ENCODE measurements around the gene DTWD2. TPM values are rescaled to one million over a fixed set of nuclear protein-coding genes. Genes with fewer than 3 reads are reported as not detected.

Gene DTWD2
- total RNA-seq, 6 experiments from 2014 or later, result 3.7 to 13.4 (median 7.0) TPM

GRCh38 chr5:118793652-118794051 is 194.7 kb downstream of the DTWD2 start:
- Histone ChIP-seq H3K27me3 (no peaks in the 10 kb centered on the region), H3K36me3 (no peaks in the 10 kb centered on the region), H3K4me3 (no peak overlapping the region), H3K27ac (no peak overlapping the region), H3K4me1 (peaks cover 0 to 4% (median 0%) of the 10 kb centered on the region in 4 donors), H3K9me3 (no peaks in the 10 kb centered on the region)
- WGBS (ENCODE audit: insufficient coverage, low coverage, low lambda C conversion rate, missing lambda C conversion rate), result 15% methylated on average over 2 of the region's 2 CpGs
- ATAC-seq (peak in 1 of 4 donors; percentile 33), DNase-seq (peak in 1 of 3 donors; percentile 54)
- intact Hi-C loops (cut with DNase I), result no loop called here
- TF ChIP-seq POLR2A (IDR thresholded peaks at IDR 0.05) (no peak), CTCF (IDR thresholded peaks at IDR 0.05) (no peak)

GRCh38 chr5:118793091-118793490 is 195.3 kb downstream of the DTWD2 start:
- no peak for TF ChIP-seq CTCF (IDR thresholded peaks at IDR 0.05)
- no peak for TF ChIP-seq POLR2A (IDR thresholded peaks at IDR 0.05)
- Histone ChIP-seq H3K4me1 (peaks cover 0 to 4% (median 0%) of the 10 kb centered on the region in 4 donors), H3K27ac (no peak overlapping the region), H3K36me3 (no peaks in the 10 kb centered on the region), H3K9me3 (no peaks in the 10 kb centered on the region), H3K27me3 (no peaks in the 10 kb centered on the region), H3K4me3 (no peak overlapping the region)
- ATAC-seq, result no peak
- WGBS (ENCODE audit: insufficient coverage, low coverage, low lambda C conversion rate, missing lambda C conversion rate), result 41% methylated on average over 2 of the region's 3 CpGs
- intact Hi-C loops (cut with DNase I), result no loop called here
- no peak for DNase-seq

GRCh38 chr5:118791926-118792734 is 196.2 kb downstream of the DTWD2 start:
- H3K36me3 ChIP-seq, result no peaks in the 10 kb centered on the region
- no peak overlapping the region for H3K27ac ChIP-seq
- WGBS (ENCODE audit: insufficient coverage, low coverage, low lambda C conversion rate, missing lambda C conversion rate), result 23% methylated on average over 7 of the region's 7 CpGs
- intact Hi-C loops (cut with DNase I), result no loop called here
- ATAC-seq (peak; percentile 98 to 99 (median 99)), DNase-seq (peak in 1 of 3 donors; percentile 52)
- H3K4me3 ChIP-seq, result peak overlapping the region; percentile 3 to 31 (median 29)
- peaks cover 0 to 4% (median 0%) of the 10 kb centered on the region in 4 donors for H3K4me1 ChIP-seq
- no peaks in the 10 kb centered on the region for H3K27me3 ChIP-seq
- no peak for TF ChIP-seq POLR2A (IDR thresholded peaks at IDR 0.05)
- peak; percentile 75 to 88 (median 84) for TF ChIP-seq CTCF (IDR thresholded peaks at IDR 0.05)
- H3K9me3 ChIP-seq, result no peaks in the 10 kb centered on the region

- intact Hi-C loops (cut with DNase I), result no loop called here
These were observed 199.0 kb downstream of the DTWD2 start for GRCh38 chr5:118789366-118789765.

More at GRCh38 chr5:118789366-118789765, 199.0 kb downstream of the DTWD2 start:
- no peaks in the 10 kb centered on the region for H3K27me3 ChIP-seq
- ATAC-seq (no peak), DNase-seq (no peak)
- H3K27ac ChIP-seq, result no peak overlapping the region
- H3K4me3 ChIP-seq, result no peak overlapping the region
- no peak for TF ChIP-seq CTCF (IDR thresholded peaks at IDR 0.05)
- no peak for TF ChIP-seq POLR2A (IDR thresholded peaks at IDR 0.05)
- peaks cover 0 to 4% (median 0%) of the 10 kb centered on the region in 4 donors for H3K4me1 ChIP-seq
- H3K36me3 ChIP-seq, result no peaks in the 10 kb centered on the region
- H3K9me3 ChIP-seq, result no peaks in the 10 kb centered on the region

Data from right lobe of liver (tissue), 6 donors.